ENCODE measurements around the gene MGST3.
"Not testable (repeated sequence)": the region's sequence is repeated elsewhere in the genome, so short reads cannot be mapped to it uniquely, and the experiment has no call there.

Gene MGST3

DNA sequence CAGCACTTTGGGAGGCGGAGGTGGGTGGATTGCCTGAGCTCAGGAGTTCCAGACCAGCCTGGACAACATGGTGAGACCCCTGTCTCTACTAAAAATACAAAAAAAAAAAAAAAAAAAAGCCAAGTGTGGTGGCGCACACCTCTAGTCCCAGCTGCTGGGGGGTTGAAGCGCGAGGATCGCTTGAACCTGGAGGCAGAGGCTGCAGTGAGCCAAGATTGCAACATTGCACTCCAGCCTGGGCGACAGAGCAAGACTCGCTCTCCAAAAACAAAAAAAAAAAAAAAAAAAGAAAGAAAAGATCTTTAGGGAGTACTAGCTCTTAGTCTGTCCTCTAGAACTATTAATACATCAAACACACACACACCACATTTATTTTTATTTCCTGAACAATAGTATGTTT is 70.9 kb downstream of the MGST3 start:
- DNase-seq: not testable (repeated sequence)

GRCh38 chr1:165703648-165704047 is 72.6 kb downstream of the MGST3 start:
- DNase-seq: no peak

Data from retina (tissue), 1 donor.